CD1c-positive myeloid dendritic cell (primary cell): ENCODE measurements around the gene ZBTB7C.

Source experiments
- DNase-seq: peaks from one replicate; pipeline ENCODE4 v3.0.0-alpha.2; 2016; ENCODE audit errors: extremely low spot score

Gene ZBTB7C

DNA sequence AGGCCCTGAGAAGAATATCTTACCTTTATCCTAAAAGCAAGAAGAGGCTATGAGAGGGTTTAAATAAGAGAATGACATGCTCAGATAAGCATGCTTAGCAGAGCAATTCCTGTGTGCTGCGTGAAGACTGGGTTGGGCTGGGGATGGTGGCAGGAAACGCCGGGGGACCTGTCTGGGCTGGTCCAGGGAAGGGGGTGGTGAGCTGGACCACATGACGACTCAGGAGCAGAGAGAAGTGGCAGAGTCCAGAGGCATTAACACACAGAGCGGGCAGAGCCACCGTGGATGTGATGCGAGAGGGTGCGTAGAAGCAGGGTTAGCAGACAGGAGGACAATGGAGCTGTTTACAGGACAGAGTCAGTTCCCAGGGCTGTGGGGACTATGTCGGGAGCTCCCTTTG, 84.5 kb downstream of the ZBTB7C start:
- no peak for DNase-seq

DNA sequence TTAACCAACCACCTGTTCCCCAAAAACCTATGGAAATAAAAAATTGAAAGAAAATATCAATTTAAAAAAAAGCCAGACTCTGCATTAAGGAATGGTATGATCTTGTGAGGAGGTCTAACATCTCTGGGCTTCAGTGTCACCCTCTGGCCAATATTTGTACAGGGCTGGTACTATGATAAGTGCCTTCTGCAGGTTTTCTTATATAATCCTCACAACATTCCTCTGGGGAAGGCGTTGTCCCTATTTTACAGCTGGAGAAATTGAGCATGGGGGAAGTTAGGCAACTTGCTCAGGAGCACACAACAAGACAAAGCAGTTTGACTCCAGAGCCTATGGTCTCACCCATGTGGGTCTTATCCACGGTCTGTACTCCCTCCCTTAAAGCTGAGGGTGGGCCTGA, 86.0 kb downstream of the ZBTB7C start:
- no peak for DNase-seq

DNA sequence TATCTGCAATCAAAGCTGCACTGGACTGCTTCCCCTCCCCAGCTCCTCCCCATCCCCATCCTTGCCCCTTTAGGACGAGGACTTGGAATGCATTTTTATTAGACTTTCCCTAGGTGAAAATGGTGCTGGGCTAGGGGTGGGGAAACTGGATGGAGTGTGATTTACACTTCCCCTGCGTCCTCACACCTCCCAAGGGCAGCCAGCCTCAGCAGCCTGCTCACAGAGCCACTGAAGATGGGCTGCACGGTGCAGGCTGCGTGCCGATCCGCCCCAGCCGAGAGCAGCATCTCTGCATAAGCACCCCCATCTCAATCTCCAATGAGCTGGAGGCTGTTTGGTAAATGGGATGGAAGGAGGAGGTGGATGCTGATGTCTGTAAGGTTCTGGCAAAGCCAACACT, 87.6 kb downstream of the ZBTB7C start:
- no peak for DNase-seq

DNA sequence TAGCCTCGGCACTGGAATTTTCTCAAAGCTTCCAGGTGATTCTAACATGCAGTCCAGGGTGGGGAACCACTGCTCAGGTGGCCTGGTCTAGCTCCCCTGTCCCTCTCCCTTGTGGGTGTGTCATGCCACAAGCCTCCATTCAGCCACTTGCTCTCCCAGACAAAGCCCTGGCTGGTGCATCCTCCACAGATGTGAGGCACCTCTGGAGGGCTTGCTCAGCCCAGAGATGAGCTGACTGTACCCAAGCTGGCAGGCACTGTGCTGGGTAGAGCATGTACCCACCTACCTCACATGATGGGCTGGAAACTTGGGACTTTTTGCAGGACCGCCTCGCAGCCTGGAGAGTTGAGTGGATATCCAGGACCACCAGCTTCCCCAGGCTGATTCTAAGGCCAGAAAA, 88.1 kb downstream of the ZBTB7C start:
- no peak for DNase-seq

DNA sequence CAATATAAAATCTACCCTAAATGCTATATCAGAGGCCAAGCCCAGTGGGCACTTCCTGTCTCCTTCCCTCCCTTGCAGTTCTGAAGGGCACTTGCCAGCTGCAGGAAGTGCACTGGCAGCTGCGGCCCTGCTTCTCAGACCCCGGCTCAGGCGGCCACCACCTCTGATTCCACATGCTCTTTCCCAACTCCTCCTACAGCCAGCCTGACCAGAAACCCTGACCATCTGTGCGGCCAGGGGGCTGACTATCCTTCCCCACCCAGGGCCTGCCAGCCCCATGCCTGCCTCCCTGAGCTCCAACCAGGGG, 88.6 kb downstream of the ZBTB7C start:
- no peak for DNase-seq

DNA sequence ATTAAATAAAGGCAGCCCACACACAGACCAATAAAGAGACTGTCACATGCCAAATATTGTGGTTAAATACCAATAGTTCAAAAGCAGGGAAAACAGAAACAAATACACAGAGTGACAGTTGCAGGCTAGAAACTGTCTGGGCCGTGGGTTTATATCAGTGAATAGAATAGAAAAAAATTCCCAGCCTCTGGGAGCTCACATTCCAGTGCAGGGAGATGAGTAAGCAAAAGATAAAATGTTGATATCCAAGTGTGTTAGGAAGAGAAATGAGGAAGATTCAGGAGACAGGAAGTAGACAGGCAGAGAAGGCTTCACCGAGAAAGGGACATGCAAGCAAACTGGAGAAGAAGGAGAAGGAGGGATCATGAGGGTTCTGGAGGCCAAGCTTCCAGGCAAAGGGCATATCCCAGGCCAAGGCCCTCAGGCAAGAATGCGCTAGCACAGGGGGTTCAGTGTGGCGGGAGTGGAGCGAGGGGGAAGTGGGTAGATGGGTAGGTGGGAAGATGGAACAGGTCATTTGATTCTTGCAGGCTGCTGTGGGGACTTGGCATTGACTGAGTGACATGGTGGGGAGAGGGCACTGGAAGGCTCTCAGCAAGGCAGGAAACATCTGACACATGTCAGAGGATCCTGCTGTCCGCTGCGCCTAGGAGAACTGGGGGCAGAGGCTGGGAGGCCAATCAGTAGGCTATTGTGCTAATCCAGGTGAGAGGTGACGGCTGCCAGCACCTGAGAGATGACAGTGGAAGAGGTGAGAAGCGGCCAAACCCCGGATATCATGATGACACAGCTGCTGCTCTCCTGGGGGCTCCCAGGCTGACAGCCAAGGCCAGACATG, 89.2 kb downstream of the ZBTB7C start:
- no peak for DNase-seq

DNA sequence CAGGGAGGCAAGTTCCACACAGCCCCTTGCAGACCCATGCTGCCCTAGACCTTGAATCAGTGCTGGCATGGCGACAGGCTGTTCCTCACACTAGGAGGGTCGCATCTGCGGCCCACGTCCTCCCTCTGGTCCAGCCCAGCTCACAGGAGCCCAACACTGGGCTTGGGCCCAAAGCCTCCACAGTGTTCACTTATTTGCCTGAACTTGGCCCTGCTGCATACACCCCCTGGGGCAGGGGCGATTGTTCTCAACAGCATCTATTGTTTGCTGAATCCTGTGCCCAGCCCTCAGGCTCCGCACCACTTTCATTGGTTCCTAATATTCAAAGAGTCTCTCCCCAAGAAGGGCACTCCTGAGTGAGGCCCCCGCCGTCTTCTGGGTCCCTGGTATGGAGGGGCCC, 90.7 kb downstream of the ZBTB7C start:
- no peak for DNase-seq

DNA sequence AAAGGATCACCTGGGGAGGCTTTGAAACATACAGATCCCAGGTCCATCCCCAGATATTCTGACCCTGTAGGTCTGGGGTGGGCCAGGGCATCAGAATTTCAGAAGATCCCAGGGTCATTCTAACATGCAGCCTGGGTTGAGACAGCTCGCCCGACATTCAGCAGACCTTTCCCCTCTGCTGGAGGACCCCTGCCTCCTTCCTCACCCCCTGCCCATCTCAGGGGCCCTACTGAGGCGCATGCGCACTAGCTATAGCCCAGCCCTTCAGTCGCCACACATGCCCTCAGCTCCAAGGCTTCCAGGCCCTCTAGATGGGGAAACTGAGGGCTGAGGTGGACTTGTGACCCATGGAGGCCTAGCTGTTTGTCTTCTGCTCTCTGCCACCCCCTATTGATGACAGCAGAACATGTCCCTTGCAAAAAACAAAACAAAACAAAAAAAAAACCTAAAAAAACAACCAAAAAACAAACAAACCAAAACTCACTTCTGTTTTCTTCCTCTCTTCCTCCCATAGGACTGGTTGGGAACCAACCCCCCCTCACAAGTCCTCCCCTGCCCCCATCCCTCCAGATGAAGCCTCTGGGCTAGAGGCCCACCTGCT, 91.3 kb downstream of the ZBTB7C start:
- DNase-seq: no peak

DNA sequence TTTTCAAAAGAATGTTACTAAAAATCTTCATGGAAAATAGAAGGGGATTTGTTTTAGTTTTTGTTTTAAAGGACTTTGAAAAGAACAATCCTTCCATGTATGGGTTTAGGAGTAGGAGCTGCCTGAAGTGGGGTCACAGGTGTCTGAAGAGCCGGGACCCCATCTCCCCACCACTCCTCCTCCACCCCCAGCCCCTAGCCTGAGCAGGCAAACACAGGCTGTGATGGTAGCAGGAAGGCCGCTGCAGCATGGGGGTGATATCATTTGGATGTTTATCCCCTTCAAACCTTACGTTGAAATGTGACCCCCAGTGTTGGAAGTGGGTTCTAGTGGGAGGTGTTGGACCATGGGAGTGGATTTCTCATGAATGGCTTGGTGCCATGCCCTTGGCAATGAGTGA, 93.0 kb downstream of the ZBTB7C start:
- no peak for DNase-seq

DNA sequence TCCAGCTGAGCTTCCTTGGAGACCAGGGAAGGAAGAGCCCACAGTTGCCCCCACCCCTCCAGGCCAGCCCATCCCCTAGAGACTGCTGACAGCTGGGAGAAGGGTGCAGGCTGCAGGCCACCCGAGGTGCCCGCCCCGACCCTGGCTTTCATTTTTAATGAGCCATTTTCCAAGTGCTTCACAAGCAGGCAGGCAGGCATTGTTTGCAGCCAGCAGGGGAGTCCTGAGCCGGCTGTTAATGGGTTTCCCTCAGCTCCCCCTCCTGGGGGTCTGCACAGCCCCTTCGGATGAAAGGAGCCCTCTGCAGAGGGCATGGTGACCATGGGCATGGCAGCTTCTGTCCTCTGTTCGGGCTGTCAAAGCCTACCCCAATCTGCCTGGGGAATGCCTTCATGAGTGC, 94.5 kb downstream of the ZBTB7C start:
- no peak for DNase-seq

DNA sequence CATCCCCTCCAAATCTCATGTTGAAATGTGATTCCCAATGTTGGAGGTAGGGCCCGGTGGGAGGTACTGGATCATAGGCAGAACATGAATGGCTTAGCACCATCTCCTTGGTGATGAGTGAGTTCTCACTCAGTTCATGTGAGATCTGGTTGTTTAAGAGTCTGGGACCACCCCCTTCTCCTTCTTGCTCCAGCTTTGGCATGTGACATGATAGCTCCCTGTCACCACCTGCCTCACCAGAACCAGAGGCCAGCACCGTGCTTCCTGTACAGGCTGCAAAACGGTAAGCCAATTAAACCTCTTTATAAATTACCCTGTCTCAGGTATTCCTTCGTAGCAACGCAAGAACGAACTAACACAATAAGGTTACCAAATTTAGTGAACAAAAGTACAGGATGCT, 95.4 kb downstream of the ZBTB7C start:
- no peak for DNase-seq

DNA sequence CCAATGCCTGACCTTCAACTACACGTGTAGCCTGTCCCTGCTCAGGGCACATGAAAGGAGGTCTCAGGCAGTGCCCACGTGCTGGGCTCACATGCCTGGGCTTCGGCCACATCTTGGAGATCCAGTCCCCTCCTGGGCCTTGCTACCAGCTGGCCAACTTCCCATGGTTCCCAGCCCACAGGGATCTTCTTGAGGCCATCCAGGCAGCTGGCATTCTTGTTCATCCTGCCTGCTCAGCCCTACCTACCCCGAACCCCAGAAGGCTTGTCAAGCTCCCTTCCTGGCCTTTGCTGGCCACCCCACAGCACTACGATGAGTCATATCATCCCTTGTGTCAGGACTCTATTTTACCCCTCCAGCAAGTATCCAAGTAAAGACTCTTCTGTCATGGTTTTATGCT, 97.1 kb downstream of the ZBTB7C start:
- DNase-seq: no peak

DNA sequence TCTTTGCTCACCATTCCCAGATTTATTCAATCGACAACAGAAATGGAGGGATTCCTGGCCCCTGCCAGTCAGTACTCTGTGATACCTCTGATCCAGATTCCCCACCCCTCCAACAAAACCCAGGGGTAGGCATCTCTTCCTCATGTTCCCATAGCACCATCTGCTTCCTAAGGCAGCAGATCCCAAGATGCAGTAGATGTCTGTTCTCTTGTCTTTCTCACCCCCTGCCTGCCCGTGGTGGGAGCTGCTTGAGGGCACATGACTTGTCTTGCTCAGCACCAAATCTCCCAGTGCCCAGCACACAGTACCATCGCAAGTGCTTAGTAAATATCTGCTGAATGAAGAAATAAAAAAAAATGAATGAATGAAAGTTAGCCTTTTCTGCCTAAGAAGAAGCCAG, 98.2 kb downstream of the ZBTB7C start:
- no peak for DNase-seq

DNA sequence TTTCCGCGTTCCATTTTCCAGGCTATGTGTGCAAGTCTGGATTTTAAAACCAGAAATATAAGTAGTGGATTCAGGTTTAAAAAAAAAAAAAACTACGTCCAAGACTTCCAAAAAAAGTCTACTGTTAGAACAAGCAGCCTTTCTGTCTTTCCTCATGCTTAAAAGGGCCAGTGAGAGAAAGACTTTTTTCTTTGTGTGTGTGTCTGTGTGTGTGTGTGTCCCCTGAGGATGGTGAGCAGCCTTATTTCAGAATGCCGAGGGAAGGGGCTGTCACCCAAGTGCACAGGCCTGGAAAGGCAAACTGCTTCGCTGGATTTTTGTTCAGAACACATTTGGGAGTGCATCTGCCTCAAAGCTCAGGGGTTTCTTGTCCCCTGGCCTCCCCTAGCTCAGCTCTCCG, 98.8 kb downstream of the ZBTB7C start:
- DNase-seq: no peak

DNA sequence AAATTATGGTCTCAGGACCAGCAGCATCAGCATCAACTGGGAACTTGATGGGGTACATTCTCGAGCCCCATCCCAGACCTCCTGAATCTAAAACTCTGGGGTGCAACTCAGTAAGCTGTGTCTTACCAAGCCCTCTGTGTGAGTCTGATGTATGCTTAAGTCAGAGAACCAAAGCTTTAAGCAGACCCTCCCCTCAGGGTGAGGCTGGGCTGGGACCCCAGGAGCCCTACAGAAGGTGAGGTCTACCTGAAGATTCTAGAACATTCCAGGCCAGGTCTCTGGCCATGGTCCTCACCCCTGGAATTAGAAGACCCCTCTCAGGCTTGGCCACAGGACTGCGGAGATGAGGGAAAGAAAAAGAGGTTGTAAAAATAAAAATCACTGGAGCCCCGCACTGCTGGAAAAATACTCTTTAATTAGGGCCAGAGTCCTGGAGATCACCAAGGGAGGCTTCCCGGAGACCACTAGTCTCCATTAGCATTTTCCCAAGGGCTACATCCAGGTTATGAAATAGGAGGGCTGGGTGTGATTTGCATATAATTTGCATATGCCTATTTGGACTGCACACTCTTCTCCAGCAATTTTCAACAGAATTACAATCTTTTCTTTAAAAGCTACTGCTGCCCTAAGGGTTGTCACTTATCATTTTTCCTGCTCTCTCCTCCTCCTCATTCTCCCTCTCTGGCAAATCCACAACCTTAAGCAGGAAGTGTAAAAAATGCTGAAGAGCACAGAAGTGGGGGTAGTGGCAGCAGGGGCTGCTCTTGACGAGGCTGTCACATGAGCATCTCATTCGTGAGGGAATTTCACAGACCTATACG, 100.2 kb downstream of the ZBTB7C start:
- no peak for DNase-seq

DNA sequence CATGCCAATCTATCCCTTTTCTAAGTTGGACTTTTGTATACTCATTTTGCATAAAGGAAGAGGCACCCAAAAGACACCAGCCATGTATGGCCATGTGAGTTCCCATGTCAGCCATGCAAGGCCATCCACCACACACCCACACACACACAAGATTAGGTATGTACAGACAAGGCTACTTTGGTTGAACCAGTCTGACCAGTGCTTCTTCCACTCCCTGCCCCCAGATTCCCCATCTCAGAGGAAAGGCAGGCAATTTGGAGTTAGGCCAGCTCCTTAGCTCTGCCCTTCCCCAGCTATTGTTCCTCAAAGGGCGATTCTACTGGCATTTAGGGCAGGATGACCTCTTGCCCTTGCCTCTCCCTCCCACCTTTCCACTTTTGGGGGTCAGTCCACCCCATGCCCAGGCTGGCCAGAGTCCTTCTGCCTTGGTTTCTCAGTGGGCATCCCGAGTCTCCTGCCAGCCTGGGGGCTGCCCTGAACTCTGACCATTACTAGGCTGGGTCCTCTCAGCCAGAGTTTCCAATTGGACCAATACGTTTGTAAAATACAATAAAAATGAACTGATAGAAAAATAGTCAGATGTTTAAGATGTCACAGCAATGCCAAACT, 101.1 kb downstream of the ZBTB7C start:
- no peak for DNase-seq

DNA sequence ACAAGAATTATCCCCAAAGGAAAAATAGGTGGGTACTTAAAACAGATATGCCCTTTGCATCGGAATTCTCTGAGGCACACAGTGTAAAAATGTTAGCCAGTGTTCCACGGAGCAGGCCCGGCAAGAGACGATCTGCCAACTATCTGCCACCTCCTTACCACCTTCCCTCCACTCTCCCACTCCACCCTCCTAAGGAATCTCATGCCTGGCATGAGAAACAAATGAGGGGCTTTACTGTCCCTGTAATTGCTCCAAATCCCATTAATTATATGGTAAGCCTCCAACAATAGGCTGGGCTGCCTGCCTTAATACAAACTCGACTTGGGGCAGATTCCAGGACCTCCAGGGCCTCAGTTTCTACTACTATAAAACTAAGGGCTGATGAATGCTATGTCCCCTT, 102.3 kb downstream of the ZBTB7C start:
- no peak for DNase-seq

DNA sequence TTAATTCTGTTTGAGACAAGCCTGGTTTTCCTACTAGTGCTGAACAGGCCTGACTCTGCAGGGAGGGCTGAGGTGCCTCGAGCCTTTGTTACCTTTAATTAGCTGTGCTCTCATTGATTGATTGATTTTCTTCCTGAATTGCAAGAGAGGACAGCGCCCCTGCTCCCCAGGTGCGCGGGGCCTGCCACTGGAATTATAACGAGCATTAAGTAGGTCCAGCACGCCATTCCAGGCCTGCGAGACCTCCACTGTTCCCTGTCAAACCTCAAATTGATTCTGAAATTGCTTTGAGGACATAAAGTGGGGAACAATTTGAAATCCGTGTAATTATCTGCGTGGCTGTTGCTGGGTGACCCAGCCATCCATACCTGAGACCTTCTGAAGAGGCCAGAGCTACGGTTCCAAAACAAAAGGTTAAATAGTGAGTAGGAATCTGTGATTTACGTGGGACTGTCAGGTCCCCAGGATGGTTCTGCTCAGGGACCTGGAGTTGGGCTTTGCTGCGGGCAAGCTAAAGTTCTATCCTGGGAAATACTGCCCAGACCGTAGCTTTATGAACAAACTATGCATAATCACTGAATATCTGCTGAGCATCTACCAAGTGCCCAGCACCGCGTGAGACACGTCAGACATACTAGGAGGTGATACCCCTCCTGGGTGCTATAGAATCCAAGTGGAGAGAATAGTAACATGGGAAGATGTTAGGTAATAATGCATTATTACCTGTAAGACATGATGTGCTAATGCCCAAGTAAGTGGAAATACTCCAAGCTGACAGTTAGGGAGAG, 104.1 kb downstream of the ZBTB7C start:
- DNase-seq: no peak

DNA sequence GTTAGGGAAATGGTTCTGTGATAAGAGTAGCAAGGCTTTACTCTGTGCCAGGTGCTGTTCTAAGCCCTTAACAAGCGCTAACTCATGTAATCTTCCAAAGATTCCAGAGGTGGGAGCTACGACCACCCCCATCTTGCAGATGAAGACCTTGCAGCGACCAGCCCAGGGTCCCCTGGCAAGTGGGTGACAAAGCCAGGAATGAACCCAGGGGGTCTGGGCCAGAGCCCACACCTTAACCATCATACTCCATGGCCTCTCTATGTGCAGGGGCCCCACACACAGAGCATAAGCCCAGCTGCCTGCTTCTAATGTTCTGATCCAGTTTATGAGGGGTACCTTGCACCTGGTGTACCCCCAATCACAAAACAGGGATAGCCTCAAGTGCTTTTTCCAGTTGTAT, 105.3 kb downstream of the ZBTB7C start:
- no peak for DNase-seq

DNA sequence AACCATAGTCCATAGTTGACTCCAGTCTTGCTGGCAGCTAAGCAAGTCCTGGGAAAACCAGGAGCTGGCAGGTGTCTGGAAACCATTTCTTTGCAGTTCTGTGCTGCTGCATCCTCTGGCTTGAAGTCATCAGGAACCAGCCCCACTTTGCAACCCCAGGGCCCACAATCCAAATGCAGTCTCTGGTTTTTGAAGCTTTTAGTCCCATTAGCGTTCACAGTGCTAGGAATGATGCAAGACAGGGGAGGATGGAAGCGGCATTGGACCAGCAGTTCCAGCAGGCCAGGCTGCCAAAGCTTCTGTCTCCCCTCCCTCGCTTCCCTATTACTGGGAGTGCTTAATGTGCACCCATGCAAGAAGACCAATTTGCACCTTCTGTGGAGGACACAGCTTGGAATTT, 106.4 kb downstream of the ZBTB7C start:
- no peak for DNase-seq

DNA sequence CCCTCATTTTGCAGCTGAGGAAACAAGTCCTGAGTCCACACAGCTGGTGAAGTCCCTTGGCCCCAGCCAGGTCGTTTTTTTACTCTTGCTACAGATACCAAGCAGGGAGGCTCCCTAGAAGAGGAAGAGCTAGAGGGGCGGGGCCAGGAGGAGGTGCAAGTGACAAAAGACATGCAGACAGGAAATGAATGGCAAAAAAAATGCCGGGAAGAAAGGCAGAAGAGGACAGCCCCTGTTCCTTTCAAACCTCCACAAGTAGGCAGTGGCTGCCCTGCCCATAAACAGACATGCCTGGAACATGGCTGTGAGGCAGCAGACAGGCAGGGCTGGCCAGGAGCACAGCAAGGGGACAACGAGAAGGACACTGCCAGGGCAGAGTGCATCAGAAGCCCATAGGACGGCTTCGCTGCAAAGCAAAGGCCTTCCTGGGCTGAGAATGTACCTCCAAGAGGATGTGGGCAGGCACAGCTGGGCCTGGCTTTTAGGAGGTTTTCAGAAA, 108.7 kb downstream of the ZBTB7C start:
- peak; percentile 34 for DNase-seq

DNA sequence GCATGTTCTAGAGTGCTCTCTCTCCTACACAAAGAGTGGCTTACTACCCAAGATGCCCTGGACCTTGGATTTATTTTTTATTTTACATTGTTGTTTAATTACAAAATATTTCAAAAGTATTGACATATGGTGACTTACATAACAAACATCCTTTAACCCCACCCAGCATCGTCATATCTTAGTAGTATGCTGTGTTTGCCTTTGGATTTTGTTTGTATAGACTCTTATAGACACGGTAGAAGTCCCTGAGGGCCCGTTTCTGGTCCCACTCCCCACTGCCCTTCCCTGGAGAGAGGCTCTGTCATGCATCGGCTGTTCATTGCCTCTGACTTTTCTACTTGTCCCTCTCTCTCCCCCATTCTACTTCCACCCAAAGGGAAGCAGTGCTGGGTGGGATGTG, 112.0 kb downstream of the ZBTB7C start:
- no peak for DNase-seq
